ENCODE measurements around the gene SLC2A9.
"Not testable (repeated sequence)": the region's sequence is repeated elsewhere in the genome, so short reads cannot be mapped to it uniquely, and the experiment has no call there.

Gene SLC2A9

DNA sequence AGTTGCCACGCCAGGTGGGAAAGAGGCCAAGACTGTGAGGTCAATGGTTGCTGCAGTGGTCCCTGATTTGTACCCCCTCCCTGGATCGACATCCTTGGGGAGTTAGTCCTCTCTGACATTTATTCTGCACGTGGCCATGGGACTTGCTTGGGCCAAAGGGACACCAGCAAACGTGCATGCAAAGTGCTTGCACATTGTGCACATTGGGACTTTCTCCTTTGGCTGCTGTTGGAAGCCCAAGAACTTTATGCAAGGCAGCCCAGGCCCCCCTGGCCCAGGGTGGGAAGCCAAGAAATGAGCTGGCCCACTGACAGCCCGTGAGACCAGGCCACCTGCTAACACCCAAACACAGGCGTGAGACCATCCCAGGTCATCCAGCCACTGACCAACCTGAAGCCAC, 38.1 kb downstream of the SLC2A9 start:
- in situ Hi-C loops (cut with MboI; ENCODE audit: low pct_unique_long_range_greater_than_20kb, low sequenced_read_pairs, unreplicated experiment): no loop called here
- DNase-seq (ENCODE audit: low spot score): no peak
- TF ChIP-seq, protein P1, sequence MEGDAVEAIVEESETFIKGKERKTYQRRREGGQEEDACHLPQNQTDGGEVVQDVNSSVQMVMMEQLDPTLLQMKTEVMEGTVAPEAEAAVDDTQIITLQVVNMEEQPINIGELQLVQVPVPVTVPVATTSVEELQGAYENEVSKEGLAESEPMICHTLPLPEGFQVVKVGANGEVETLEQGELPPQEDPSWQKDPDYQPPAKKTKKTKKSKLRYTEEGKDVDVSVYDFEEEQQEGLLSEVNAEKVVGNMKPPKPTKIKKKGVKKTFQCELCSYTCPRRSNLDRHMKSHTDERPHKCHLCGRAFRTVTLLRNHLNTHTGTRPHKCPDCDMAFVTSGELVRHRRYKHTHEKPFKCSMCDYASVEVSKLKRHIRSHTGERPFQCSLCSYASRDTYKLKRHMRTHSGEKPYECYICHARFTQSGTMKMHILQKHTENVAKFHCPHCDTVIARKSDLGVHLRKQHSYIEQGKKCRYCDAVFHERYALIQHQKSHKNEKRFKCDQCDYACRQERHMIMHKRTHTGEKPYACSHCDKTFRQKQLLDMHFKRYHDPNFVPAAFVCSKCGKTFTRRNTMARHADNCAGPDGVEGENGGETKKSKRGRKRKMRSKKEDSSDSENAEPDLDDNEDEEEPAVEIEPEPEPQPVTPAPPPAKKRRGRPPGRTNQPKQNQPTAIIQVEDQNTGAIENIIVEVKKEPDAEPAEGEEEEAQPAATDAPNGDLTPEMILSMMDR (IDR thresholded peaks at IDR 0.05; ENCODE audit: extremely low read depth, insufficient read depth, missing control alignments): no peak

DNA sequence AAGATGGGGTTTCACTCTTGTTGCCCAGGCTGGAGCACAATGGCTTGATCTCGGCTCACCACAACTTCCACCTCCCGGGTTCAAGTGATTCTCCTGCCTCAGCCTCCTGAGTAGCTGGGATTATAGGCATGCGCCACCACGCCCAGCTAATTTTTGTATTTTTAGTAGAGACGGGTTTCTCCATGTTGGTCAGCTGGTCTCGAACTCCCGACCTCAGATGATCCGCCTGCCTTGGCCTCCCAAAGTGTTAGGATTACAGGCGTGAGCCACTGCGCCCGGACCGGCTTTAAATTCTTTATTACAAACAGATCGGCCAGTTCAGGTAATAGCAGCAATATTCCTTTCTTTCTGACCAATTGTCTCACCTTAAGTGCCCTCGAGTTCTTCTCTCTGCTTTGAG, 39.4 kb downstream of the SLC2A9 start:
- in situ Hi-C loops (cut with MboI; ENCODE audit: low pct_unique_long_range_greater_than_20kb, low sequenced_read_pairs, unreplicated experiment); DNase-seq (ENCODE audit: low spot score): not testable (repeated sequence)

DNA sequence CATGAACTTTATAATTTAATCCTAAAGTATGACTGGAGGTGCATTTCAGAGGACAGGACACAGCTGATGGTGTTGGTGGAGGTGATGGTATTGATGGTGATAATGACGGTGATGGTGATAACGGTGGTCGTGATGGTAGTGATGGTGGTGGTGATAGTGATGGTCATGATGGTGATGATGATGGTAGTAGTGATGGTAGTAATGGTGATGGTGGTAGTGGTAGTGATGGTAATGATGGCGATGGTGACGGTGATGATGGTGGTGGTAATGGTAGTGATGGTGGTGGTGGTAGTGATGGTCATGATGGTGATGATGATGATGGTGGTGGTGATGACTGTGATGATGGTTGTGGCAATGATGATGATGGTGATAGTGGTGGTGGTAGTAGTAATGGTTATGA, 40.4 kb downstream of the SLC2A9 start:
- DNase-seq (ENCODE audit: low spot score): no peak

DNA sequence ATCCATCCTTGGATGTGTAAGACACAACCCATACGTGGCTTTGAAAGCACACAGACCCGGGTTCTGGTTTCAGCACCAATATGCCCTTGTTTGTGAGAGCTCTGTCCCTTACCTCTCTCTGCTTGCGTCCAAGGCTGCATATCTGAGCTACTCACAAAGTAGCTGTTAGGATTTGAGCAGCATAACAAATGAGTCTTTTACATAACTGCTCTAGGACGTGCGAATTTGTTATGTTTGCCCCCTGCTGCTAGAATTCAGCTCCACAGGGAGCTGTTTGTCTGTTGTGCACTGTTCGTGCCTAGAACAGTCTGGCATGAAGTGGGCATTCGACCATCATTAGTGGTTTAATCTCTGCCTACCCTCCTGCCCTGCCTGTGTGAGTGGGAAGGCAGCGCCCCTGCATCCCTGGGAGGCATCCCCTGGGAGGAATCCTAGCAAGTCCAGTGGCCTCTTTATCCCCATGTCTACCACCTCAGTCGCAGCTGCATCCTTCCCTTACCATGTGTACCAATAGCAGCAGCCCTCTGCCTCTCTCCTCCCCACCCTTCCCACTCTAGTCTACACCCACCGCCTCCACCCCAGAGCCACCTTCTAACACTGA, 42.1 kb downstream of the SLC2A9 start:
- TF ChIP-seq, protein P1 (IDR thresholded peaks at IDR 0.05; ENCODE audit: extremely low read depth, insufficient read depth, missing control alignments): no peak
- in situ Hi-C loops (cut with MboI; ENCODE audit: low pct_unique_long_range_greater_than_20kb, low sequenced_read_pairs, unreplicated experiment): no loop called here
- no peak for DNase-seq (ENCODE audit: low spot score)

More for the DNA sequence above, 40.4 kb downstream of the SLC2A9 start:
- in situ Hi-C loops (cut with MboI; ENCODE audit: low pct_unique_long_range_greater_than_20kb, low sequenced_read_pairs, unreplicated experiment): no loop called here
- TF ChIP-seq, protein P1 (IDR thresholded peaks at IDR 0.05; ENCODE audit: extremely low read depth, insufficient read depth, missing control alignments): no peak

DNA sequence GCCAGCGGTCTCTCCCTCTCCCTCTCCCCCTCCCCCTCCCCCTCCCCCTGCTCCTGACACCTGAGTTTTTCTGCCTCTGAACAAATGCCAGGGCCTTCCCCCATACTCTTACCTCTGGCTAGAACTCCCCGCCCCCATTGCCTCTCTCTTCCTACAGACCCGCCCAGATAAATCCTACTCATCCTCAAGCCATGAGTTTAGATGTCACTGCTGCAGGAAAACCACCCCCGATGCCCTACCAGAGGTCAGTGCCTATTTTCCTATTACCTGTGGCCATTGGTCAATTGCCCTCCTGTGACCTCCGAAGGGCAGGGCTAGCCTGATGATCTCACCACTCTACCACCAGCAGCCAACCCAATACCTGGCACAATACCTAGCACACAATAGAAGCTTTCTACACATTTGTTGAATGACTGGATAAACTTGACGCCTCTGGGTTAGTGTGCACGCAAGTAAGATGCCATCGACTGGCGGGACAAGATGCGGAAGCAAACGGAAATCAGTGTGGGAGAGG, 43.7 kb downstream of the SLC2A9 start:
- in situ Hi-C loops (cut with MboI; ENCODE audit: low pct_unique_long_range_greater_than_20kb, low sequenced_read_pairs, unreplicated experiment): no loop called here
- no peak for DNase-seq (ENCODE audit: low spot score)
- TF ChIP-seq, protein P1 (IDR thresholded peaks at IDR 0.05; ENCODE audit: extremely low read depth, insufficient read depth, missing control alignments): no peak

DNA sequence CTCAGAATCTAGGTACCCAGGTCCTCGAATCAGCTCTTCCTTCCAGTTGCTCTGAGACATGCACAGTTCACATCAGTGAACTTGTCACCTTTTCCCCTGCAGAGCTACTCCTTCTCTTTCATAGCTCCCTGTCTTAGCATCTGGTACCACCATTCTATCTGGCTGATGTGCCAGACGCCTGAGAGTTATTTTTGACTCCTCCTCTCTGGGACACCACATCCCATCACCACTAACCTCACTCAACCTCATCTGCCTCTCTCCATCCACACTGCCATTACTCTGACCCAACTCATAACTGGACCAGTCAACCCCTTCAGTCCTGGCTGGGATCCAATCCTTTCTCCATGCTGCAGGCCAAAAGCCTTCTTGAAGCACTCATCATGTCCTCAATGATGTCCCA, 44.5 kb downstream of the SLC2A9 start:
- TF ChIP-seq, protein P1 (IDR thresholded peaks at IDR 0.05; ENCODE audit: extremely low read depth, insufficient read depth, missing control alignments): no peak
- in situ Hi-C loops (cut with MboI; ENCODE audit: low pct_unique_long_range_greater_than_20kb, low sequenced_read_pairs, unreplicated experiment): no loop called here
- DNase-seq (ENCODE audit: low spot score): no peak

DNA sequence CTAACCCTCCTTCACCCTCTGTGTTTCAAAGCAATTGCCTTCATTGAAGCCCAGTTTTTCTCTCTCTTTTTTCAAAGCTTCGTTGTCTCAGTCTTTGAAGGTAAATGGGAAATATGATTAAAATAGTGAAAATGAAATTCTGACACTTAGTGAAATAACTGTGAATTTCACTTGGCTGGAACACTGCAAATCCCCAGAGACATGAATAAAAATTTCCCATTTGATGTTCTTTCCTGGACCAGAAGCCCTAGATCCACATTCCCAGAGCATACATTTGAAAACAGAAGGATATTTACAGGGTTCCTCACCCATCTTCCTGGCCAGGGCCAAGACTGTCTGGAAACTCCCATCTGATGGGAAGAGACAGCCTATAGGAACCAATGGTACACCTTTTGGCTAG, 45.0 kb downstream of the SLC2A9 start:
- in situ Hi-C loops (cut with MboI; ENCODE audit: low pct_unique_long_range_greater_than_20kb, low sequenced_read_pairs, unreplicated experiment): no loop called here
- TF ChIP-seq, protein P1 (IDR thresholded peaks at IDR 0.05; ENCODE audit: extremely low read depth, insufficient read depth, missing control alignments): no peak
- DNase-seq (ENCODE audit: low spot score): no peak
